Measurements from ENCODE around the gene CTDP1.

DNA sequence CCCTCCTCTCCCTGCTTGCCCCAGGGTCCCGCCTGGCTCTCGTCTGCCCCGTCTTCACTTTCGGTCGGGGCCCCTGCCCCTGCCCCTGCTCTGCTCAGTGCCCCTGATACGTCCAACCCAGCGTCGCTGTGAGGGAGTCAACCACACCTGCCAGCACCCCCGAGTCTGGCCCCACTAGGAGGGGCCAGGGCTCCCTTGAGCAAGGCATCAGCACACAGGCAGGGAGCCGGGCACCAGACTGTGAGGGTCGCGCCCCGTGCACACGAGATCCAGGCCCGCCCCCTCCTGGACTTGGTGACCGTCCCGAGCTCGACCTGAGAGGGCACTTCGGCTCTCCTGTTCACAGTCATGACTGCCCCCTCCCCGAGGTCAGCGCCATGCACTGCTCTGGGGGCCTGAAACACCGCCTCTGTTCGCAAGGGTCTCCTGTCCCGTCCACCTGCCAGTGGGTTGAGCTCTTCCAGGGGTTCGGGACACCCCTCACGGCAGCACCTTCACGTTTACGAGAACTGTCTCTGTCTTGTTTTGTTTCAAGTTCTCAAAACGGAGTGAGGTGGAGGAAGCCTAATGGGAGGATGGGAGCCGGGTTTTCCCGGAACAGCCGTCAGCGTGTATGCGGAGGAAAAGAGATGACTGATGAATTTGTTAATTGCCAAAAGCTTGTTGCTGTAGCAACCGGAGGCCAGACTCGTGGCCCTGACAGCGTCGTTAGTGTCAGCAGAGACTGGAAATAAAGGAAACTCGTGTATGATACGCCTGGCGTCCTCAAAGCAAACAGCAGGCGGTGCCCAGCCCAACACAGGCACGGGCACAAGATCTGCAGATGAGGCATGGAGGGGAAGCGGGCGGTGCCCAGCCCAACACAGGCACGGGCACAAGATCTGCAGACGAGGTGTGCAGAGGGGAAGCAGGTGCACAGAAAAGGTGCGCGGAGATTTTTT, 69.9 kb downstream of the CTDP1 start:
- no peak for TF ChIP-seq EZH2 (IDR thresholded peaks at IDR 0.05)
- no peak for TF ChIP-seq POLR2A (IDR thresholded peaks at IDR 0.05; ENCODE audit: borderline replicate concordance, extremely low read depth, insufficient read depth, insufficient read length)
- TF ChIP-seq, protein P1, sequence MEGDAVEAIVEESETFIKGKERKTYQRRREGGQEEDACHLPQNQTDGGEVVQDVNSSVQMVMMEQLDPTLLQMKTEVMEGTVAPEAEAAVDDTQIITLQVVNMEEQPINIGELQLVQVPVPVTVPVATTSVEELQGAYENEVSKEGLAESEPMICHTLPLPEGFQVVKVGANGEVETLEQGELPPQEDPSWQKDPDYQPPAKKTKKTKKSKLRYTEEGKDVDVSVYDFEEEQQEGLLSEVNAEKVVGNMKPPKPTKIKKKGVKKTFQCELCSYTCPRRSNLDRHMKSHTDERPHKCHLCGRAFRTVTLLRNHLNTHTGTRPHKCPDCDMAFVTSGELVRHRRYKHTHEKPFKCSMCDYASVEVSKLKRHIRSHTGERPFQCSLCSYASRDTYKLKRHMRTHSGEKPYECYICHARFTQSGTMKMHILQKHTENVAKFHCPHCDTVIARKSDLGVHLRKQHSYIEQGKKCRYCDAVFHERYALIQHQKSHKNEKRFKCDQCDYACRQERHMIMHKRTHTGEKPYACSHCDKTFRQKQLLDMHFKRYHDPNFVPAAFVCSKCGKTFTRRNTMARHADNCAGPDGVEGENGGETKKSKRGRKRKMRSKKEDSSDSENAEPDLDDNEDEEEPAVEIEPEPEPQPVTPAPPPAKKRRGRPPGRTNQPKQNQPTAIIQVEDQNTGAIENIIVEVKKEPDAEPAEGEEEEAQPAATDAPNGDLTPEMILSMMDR (IDR thresholded peaks at IDR 0.05 in 2 of 3, conservative IDR thresholded peaks at IDR 0.05 in 1 of 3; ENCODE audit: borderline replicate concordance in 1 of 3, insufficient read depth in 1 of 3, low read depth in 2 of 3, low read length in 2 of 3), result no peak
- no peak for TF ChIP-seq POLR2AphosphoS5 (IDR thresholded peaks at IDR 0.05; ENCODE audit: low read depth, low read length)
- TF ChIP-seq CEBPB (IDR thresholded peaks at IDR 0.05; ENCODE audit: low read depth), result no peak
